GM18499 (cell line): ENCODE measurements around the gene PDE4D.

Experiments
- ATAC-seq: cut with Tn5 transposase; IDR thresholded peaks from one replicate; pipeline ENCODE4 v1.9.1; 2021; ENCODE audit warnings: moderate number of reproducible peaks; ENCODE audit not compliant: insufficient read depth, unreplicated experiment

Gene PDE4D

GRCh38 chr5:59358005-59358861 is 535.3 kb downstream of the PDE4D start:
- no peak for ATAC-seq

GRCh38 chr5:59357381-59357977 is 536.0 kb downstream of the PDE4D start:
- no peak for ATAC-seq

- no peak for ATAC-seq
Measured at GRCh38 chr5:59356813-59357380, 536.6 kb downstream of the PDE4D start.

GRCh38 chr5:59354811-59355210 is 538.7 kb downstream of the PDE4D start:
- ATAC-seq, result no peak

- no peak for ATAC-seq
Measured at GRCh38 chr5:59354274-59354673, 539.3 kb downstream of the PDE4D start.

- ATAC-seq, result no peak
Measured at GRCh38 chr5:59351076-59351794, 542.3 kb downstream of the PDE4D start.

- ATAC-seq, result no peak
Measured at GRCh38 chr5:59348189-59348588, 545.3 kb downstream of the PDE4D start.

- no peak for ATAC-seq
Measured at GRCh38 chr5:59346982-59347381, 546.5 kb downstream of the PDE4D start.

GRCh38 chr5:59346514-59346913 is 547.0 kb downstream of the PDE4D start:
- no peak for ATAC-seq

- no peak for ATAC-seq
Measured at GRCh38 chr5:59342181-59342580, 551.3 kb downstream of the PDE4D start.

GRCh38 chr5:59341760-59342159 is 551.8 kb downstream of the PDE4D start:
- no peak for ATAC-seq

- ATAC-seq, result no peak
Measured at GRCh38 chr5:59341155-59341554, 552.4 kb downstream of the PDE4D start.

GRCh38 chr5:59340637-59341036 is 552.9 kb downstream of the PDE4D start:
- ATAC-seq, result no peak

- no peak for ATAC-seq
Measured at GRCh38 chr5:59337240-59337639, 556.3 kb downstream of the PDE4D start.

- ATAC-seq, result no peak
Measured at GRCh38 chr5:59335544-59335943, 558.0 kb downstream of the PDE4D start.

- ATAC-seq, result no peak
Measured at GRCh38 chr5:59333416-59333815, 560.1 kb downstream of the PDE4D start.

- no peak for ATAC-seq
Measured at GRCh38 chr5:59332236-59332973, 561.1 kb downstream of the PDE4D start.

- no peak for ATAC-seq
Measured at GRCh38 chr5:59330680-59331079, 562.8 kb downstream of the PDE4D start.

GRCh38 chr5:59328709-59329296 is 564.7 kb downstream of the PDE4D start:
- no peak for ATAC-seq
